GM23338 (cell line): ENCODE results near the gene CTDSP1. TPM values are rescaled to one million over a fixed set of nuclear protein-coding genes. Genes with fewer than 3 reads are reported as not detected.

Experiments
- ATAC-seq: fragments of 200-7000 bp; cut with Tn5 transposase; 3 replicates; pipeline ENCODE4 v1.9.1; 2020
- DNase-seq: peaks from one replicate; pipeline ENCODE4 v3.0.0-alpha.2; 2015; ENCODE audit warnings: low spot score
- H2AFZ ChIP-seq: fragments of 200-600 bp; sonication (generic); 2 replicates; pipeline ENCODE4 v1.8.0; 2016; ENCODE audit warnings: antibody characterized with exemption, mild to moderate bottlenecking, moderate library complexity
- H3F3A ChIP-seq: fragments of 200-600 bp; sonication (generic); replicated peaks from 2 replicates; pipeline ENCODE4 v1.8.0; 2017; ENCODE audit warnings: antibody characterized with exemption, mixed run types, low read depth
- H3K27ac ChIP-seq: fragments of 200-600 bp; sonication (generic); 2 replicates; pipeline ENCODE4 v1.6.1; 2016; ENCODE audit warnings: low read depth
- H3K27me3 ChIP-seq: fragments of 200-600 bp; sonication (generic); 2 replicates; pipeline ENCODE4 v1.8.0; 2016; ENCODE audit warnings: mild to moderate bottlenecking, mixed run types, moderate library complexity; ENCODE audit not compliant: insufficient read depth
- H3K36me3 ChIP-seq: fragments of 200-600 bp; sonication (generic); 2 replicates; pipeline ENCODE4 v1.8.0; 2016; ENCODE audit warnings: mild to moderate bottlenecking; ENCODE audit not compliant: insufficient read depth
- H3K4me1 ChIP-seq: fragments of 200-600 bp; sonication (generic); 2 replicates; pipeline ENCODE4 v1.8.0; 2016; ENCODE audit warnings: mild to moderate bottlenecking, moderate library complexity; ENCODE audit not compliant: insufficient read depth
- H3K4me2 ChIP-seq: fragments of 200-600 bp; sonication (generic); 2 replicates; pipeline ENCODE4 v1.7.1; 2017; ENCODE audit warnings: mixed run types
- H3K4me3 ChIP-seq: fragments of 200-600 bp; sonication (generic); 2 replicates; pipeline ENCODE4 v1.6.1; 2016; ENCODE audit warnings: mixed run types
- H3K79me2 ChIP-seq: fragments of 200-600 bp; sonication (generic); replicated peaks from 2 replicates; pipeline ENCODE4 v1.8.0; 2017; ENCODE audit warnings: mild to moderate bottlenecking; ENCODE audit not compliant: insufficient read depth
- H3K9me2 ChIP-seq: fragments of 200-600 bp; sonication (generic); 2 replicates; pipeline ENCODE4 v1.8.0; 2017; ENCODE audit not compliant: insufficient read depth
- H4K20me1 ChIP-seq: fragments of 200-600 bp; sonication (generic); replicated peaks from 2 replicates; pipeline ENCODE4 v1.8.0; 2017; ENCODE audit warnings: mild to moderate bottlenecking; ENCODE audit not compliant: insufficient read depth
- H3K27ac Mint-ChIP-seq: 2 replicates; pipeline ENCODE4 v1.8.0; 2020; ENCODE audit warnings: inconsistent platforms, mild to moderate bottlenecking, moderate library complexity, mixed read lengths
- H3K27me3 Mint-ChIP-seq: 3 replicates; pipeline ENCODE4 v1.8.0; 2022; ENCODE audit warnings: low read depth, mild to moderate bottlenecking, moderate library complexity, mixed read lengths, inconsistent platforms; ENCODE audit not compliant: insufficient read depth, poor library complexity
- H3K36me3 Mint-ChIP-seq: 3 replicates; pipeline ENCODE4 v1.8.0; 2021; ENCODE audit warnings: low read depth, mild to moderate bottlenecking, inconsistent platforms, moderate library complexity, mixed read lengths
- H3K4me1 Mint-ChIP-seq: 3 replicates; pipeline ENCODE4 v1.8.0; 2020; ENCODE audit warnings: mild to moderate bottlenecking, inconsistent platforms, mixed read lengths
- H3K4me3 Mint-ChIP-seq: 3 replicates; pipeline ENCODE4 v1.8.0; 2021; ENCODE audit warnings: moderate library complexity, mild to moderate bottlenecking, inconsistent platforms, mixed read lengths
- H3K9me3 Mint-ChIP-seq: 3 replicates; pipeline ENCODE4 v1.8.0; 2020; ENCODE audit warnings: moderate library complexity, mild to moderate bottlenecking, inconsistent platforms, mixed read lengths
- EZH2phosphoT487 ChIP-seq: fragments of 200-600 bp; sonication (generic); IDR thresholded peaks from one replicate; pipeline ENCODE4 v1.8.1; 2018; ENCODE audit warnings: antibody characterized with exemption; ENCODE audit not compliant: unreplicated experiment
- NANOG ChIP-seq: IDR thresholded peaks from 2 replicates; pipeline ENCODE4 v1.6.1; 2016; ENCODE audit warnings: antibody characterized with exemption, borderline replicate concordance
- POLR2AphosphoS5 ChIP-seq: IDR thresholded peaks from 2 replicates; pipeline ENCODE4 v1.6.1; 2016; ENCODE audit warnings: antibody characterized with exemption, low read depth
- STAT1 ChIP-seq: IDR thresholded peaks from one replicate; pipeline ENCODE4 v1.6.1; 2016; ENCODE audit warnings: antibody characterized with exemption; ENCODE audit not compliant: unreplicated experiment
- ZNF331 ChIP-seq: fragments of 250-450 bp; sonication (Bioruptor Pico); IDR thresholded peaks from 2 replicates; pipeline ENCODE4 v1.5.0; 2020; ENCODE audit warnings: low read depth, mild to moderate bottlenecking, moderate library complexity
- polyA plus RNA-seq: library from polyadenylated mRNA; unstranded; fragments of >200 nt; fragmentation: Nextera tagmentation; extraction: Ambion mirVana; gene quantifications from 2 replicates; pipeline ENCODE4 v1.2.1, GENCODE V29; 2016
- total RNA-seq: library from RNA; depleted of rRNA; stranded (reverse); fragments of >200 nt; shearing (Covaris generic); gene quantifications from 2 replicates; pipeline ENCODE4 v1.2.3, GENCODE V29; 2014
- TF ChIP-seq, protein P1 (sequence below): IDR thresholded peaks from 2 replicates; pipeline ENCODE4 v1.6.1; 2016; ENCODE audit warnings: antibody characterized with exemption
- TF ChIP-seq, protein P2 (sequence below): fragments of 250-450 bp; sonication (Bioruptor Pico); IDR thresholded peaks from 2 replicates; pipeline ENCODE4 v1.5.0; 2020; ENCODE audit warnings: mild to moderate bottlenecking, moderate library complexity

Gene CTDSP1
- total and polyA plus RNA-seq, 2 experiments from 2014 or later: 6.7 to 21.8 TPM

DNA sequence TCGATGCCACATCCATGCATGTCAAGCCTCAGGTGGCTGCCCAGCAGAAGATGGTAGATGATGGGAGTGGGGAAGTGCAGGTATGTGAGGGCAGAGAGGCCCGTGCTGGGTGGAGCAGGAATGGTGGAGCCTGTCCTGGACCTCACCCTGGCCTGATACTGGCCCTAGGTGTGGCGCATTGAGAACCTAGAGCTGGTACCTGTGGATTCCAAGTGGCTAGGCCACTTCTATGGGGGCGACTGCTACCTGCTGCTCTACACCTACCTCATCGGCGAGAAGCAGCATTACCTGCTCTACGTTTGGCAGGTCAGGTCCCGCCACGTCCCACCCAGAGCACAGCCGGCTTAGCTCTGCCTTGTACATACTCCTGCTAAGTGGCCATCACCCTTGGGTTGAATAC is 32.2 kb downstream of the CTDSP1 start:
- H3K4me3 ChIP-seq: no peak overlapping the region
- peaks cover 12% of the 10 kb centered on the region for H3K27me3 Mint-ChIP-seq

DNA sequence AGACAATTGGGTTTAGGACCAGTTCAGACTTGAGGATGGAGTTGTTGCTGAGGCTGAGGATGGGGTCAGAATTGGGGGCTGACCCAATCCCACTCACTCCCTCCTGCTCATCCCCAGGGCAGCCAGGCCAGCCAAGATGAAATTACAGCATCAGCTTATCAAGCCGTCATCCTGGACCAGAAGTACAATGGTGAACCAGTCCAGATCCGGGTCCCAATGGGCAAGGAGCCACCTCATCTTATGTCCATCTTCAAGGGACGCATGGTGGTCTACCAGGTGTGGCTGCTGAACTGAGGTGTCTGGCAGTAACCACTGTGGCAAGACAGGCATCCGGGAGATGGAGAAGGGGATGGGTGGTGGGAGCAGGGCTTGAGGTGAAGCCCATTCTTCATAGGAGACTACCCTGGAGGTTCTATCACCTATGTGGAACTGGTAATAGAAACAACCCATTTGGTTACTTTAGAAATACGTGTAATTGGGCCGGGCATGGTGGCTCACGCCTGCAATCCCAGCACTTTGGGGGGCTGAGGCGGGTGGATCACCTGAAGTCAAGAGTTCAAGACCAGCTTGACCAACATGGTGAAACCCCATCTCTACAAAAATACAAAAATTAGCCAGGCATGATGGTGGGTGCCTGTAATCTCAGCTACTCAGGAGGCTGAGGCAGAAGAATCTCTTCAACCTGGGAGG is 33.2 kb downstream of the CTDSP1 start:
- Mint-ChIP-seq H3K4me3 (no peak overlapping the region), H3K27ac (no peak overlapping the region), H3K4me1 (no peaks in the 10 kb centered on the region), H3K27me3 (peaks cover 12% of the 10 kb centered on the region), H3K9me3 (no peaks in the 10 kb centered on the region), H3K36me3 (no peaks in the 10 kb centered on the region)
- ATAC-seq (no peak), DNase-seq (no peak)
- Histone ChIP-seq H3K27ac (no peak overlapping the region), H3K79me2 (no peaks in the 10 kb centered on the region), H3K4me3 (no peak overlapping the region), H3K27me3 (no peaks in the 10 kb centered on the region), H3K9me2 (no peaks in the 10 kb centered on the region), H2AFZ (no peak overlapping the region), H3F3A (no peaks in the 10 kb centered on the region), H3K4me2 (no peak overlapping the region), H3K4me1 (no peaks in the 10 kb centered on the region), H3K36me3 (no peaks in the 10 kb centered on the region), H4K20me1 (no peaks in the 10 kb centered on the region)
- no peak for TF ChIP-seq NANOG
- TF ChIP-seq, protein P1, sequence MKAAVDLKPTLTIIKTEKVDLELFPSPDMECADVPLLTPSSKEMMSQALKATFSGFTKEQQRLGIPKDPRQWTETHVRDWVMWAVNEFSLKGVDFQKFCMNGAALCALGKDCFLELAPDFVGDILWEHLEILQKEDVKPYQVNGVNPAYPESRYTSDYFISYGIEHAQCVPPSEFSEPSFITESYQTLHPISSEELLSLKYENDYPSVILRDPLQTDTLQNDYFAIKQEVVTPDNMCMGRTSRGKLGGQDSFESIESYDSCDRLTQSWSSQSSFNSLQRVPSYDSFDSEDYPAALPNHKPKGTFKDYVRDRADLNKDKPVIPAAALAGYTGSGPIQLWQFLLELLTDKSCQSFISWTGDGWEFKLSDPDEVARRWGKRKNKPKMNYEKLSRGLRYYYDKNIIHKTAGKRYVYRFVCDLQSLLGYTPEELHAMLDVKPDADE: no peak

More for the DNA sequence above, 32.2 kb downstream of the CTDSP1 start:
- no peaks in the 10 kb centered on the region for H3K4me1 ChIP-seq
- H3K27me3 ChIP-seq: no peaks in the 10 kb centered on the region
- H3K4me1 Mint-ChIP-seq: no peaks in the 10 kb centered on the region
- H3K4me3 Mint-ChIP-seq: no peak overlapping the region
- no peaks in the 10 kb centered on the region for H3K9me3 Mint-ChIP-seq
- no peaks in the 10 kb centered on the region for H4K20me1 ChIP-seq
- no peaks in the 10 kb centered on the region for H3K79me2 ChIP-seq
- ATAC-seq (no peak), DNase-seq (no peak)
- no peaks in the 10 kb centered on the region for H3K9me2 ChIP-seq
- TF ChIP-seq EZH2phosphoT487 (no peak), ZNF331 (CRISPR knock-in tag) (no peak)
- no peak overlapping the region for H3K27ac Mint-ChIP-seq
- no peak overlapping the region for H3K4me2 ChIP-seq
- no peak overlapping the region for H3K27ac ChIP-seq
- no peak overlapping the region for H2AFZ ChIP-seq
- H3F3A ChIP-seq: no peaks in the 10 kb centered on the region
- H3K36me3 Mint-ChIP-seq: no peaks in the 10 kb centered on the region
- H3K36me3 ChIP-seq: no peaks in the 10 kb centered on the region

DNA sequence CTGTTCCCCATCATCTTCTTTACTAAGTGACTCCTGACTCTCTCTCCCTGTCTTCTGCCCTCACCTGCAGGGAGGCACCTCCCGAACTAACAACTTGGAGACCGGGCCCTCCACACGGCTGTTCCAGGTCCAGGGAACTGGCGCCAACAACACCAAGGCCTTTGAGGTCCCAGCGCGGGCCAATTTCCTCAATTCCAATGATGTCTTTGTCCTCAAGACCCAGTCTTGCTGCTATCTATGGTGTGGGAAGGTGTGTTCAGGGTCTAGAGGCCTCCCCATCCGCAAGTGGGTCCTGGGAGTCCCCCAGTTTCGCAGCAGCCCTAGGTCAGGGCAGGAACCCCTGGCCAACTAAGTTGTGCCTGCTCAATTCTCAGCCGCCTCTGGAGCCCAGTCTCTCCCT is 34.8 kb downstream of the CTDSP1 start:
- no peak for ATAC-seq
- no peak overlapping the region for H3K27ac ChIP-seq
- H3K36me3 Mint-ChIP-seq: no peaks in the 10 kb centered on the region
- H4K20me1 ChIP-seq: no peaks in the 10 kb centered on the region
- H3K4me3 Mint-ChIP-seq: no peak overlapping the region
- DNase-seq: no peak
- no peak overlapping the region for H2AFZ ChIP-seq
- H3K79me2 ChIP-seq: no peaks in the 10 kb centered on the region
- no peaks in the 10 kb centered on the region for H3K27me3 ChIP-seq
- no peaks in the 10 kb centered on the region for H3K36me3 ChIP-seq
- H3F3A ChIP-seq: no peaks in the 10 kb centered on the region
- H3K27me3 Mint-ChIP-seq: peaks cover 12% of the 10 kb centered on the region
- H3K9me2 ChIP-seq: no peaks in the 10 kb centered on the region
- H3K9me3 Mint-ChIP-seq: no peaks in the 10 kb centered on the region
- H3K4me1 Mint-ChIP-seq: no peaks in the 10 kb centered on the region
- no peak overlapping the region for H3K4me2 ChIP-seq
- no peak overlapping the region for H3K4me3 ChIP-seq
- H3K27ac Mint-ChIP-seq: no peak overlapping the region
- no peaks in the 10 kb centered on the region for H3K4me1 ChIP-seq
- TF ChIP-seq, protein P1: no peak
- TF ChIP-seq POLR2AphosphoS5 (no peak), STAT1 (no peak), ZNF331 (CRISPR knock-in tag) (no peak), NANOG (no peak)
- TF ChIP-seq, protein P2, sequence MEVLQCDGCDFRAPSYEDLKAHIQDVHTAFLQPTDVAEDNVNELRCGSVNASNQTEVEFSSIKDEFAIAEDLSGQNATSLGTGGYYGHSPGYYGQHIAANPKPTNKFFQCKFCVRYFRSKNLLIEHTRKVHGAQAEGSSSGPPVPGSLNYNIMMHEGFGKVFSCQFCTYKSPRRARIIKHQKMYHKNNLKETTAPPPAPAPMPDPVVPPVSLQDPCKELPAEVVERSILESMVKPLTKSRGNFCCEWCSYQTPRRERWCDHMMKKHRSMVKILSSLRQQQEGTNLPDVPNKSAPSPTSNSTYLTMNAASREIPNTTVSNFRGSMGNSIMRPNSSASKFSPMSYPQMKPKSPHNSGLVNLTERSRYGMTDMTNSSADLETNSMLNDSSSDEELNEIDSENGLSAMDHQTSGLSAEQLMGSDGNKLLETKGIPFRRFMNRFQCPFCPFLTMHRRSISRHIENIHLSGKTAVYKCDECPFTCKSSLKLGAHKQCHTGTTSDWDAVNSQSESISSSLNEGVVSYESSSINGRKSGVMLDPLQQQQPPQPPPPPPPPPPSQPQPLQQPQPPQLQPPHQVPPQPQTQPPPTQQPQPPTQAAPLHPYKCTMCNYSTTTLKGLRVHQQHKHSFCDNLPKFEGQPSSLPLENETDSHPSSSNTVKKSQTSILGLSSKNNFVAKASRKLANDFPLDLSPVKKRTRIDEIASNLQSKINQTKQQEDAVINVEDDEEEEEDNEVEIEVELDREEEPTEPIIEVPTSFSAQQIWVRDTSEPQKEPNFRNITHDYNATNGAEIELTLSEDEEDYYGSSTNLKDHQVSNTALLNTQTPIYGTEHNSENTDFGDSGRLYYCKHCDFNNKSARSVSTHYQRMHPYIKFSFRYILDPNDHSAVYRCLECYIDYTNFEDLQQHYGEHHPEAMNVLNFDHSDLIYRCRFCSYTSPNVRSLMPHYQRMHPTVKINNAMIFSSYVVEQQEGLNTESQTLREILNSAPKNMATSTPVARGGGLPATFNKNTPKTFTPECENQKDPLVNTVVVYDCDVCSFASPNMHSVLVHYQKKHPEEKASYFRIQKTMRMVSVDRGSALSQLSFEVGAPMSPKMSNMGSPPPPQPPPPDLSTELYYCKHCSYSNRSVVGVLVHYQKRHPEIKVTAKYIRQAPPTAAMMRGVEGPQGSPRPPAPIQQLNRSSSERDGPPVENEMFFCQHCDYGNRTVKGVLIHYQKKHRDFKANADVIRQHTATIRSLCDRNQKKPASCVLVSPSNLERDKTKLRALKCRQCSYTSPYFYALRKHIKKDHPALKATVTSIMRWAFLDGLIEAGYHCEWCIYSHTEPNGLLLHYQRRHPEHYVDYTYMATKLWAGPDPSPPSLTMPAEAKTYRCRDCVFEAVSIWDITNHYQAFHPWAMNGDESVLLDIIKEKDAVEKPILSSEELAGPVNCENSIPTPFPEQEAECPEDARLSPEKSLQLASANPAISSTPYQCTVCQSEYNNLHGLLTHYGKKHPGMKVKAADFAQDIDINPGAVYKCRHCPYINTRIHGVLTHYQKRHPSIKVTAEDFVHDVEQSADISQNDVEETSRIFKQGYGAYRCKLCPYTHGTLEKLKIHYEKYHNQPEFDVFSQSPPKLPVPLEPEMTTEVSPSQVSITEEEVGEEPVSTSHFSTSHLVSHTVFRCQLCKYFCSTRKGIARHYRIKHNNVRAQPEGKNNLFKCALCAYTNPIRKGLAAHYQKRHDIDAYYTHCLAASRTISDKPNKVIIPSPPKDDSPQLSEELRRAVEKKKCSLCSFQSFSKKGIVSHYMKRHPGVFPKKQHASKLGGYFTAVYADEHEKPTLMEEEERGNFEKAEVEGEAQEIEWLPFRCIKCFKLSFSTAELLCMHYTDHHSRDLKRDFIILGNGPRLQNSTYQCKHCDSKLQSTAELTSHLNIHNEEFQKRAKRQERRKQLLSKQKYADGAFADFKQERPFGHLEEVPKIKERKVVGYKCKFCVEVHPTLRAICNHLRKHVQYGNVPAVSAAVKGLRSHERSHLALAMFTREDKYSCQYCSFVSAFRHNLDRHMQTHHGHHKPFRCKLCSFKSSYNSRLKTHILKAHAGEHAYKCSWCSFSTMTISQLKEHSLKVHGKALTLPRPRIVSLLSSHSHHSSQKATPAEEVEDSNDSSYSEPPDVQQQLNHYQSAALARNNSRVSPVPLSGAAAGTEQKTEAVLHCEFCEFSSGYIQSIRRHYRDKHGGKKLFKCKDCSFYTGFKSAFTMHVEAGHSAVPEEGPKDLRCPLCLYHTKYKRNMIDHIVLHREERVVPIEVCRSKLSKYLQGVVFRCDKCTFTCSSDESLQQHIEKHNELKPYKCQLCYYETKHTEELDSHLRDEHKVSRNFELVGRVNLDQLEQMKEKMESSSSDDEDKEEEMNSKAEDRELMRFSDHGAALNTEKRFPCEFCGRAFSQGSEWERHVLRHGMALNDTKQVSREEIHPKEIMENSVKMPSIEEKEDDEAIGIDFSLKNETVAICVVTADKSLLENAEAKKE: no peak
